ENCODE data around the gene SAE1.

The SAE1 gene

DNA sequence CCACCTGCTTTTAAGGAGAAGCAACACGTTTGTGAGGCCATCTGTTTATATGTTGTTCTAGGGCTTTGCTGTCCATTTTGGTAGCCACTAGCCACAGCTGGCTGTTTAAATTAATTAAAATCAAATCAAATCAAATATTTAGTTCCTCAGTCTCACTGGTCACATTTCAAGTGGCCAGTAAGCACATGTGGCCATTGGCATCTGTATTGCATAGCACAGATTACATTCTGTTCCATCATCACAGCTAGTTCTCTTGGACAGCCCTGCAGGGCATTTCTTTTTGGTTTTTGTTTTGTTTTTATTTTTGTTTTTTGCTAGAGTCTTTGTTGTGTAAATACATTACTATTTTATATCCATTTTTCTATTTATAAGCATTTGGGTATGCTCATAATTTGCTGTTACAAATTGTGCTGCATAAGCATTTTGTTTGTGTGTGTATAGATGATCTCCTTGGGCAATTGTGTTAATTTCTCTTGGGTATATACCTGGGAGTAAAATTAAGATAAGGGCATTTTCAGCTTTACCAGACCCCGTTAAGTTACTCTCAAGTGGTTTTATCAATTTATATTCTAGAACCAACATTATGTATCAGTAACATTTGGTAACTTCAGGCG lies 31.3 kb downstream of the SAE1 start:
- no peak for DNase-seq (ENCODE audit: low read depth)

DNA sequence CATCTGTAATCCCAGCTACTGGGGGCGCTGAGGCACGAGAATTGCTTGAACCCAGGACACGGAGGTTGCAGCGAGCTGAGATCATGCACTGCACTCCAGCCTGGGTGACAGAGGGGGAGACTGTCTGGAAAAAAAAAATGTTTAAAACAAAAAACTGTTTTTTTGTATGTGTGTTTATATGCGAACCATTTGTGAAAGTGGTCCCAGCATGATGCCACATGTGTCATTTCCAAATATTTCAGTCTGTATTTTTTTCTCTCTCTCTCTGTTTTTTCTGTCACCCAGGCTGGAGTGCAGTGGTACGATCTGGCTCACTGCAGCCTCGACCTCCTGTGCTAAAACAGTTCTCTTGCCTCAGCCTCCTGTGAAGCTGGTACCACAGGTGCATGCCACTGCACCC lies 37.4 kb downstream of the SAE1 start:
- no peak for DNase-seq (ENCODE audit: low read depth)

- DNase-seq (ENCODE audit: low read depth), result no peak
Observed at GRCh38 chr19:47172666-47173455, 42.2 kb downstream of the SAE1 start.

GRCh38 chr19:47176071-47176626 lies 45.5 kb downstream of the SAE1 start:
- no peak for DNase-seq (ENCODE audit: low read depth)

DNA sequence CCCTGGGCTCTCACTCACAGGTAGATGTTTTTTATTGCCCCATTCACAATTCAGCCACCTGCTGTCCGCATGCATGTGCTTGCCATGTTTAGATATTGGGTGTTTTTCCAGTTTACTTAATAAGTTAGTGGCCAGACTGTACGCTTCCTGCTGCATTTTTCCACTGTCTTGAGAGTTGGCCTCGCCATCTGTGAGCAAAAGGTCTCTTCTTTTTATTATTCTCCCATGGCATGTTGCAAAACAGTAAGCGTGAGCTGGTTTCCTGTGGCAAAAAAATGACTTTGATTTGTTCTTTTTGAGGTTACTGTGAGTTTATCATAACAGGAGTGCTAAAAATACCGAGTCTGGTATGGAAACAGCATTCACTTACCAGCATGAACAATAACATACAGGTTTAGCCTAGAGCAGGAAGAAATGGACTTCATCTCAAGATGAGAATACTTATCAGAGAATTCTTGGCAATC lies 46.0 kb downstream of the SAE1 start:
- no peak for DNase-seq (ENCODE audit: low read depth)

GRCh38 chr19:47179653-47180310 lies 49.1 kb downstream of the SAE1 start:
- DNase-seq (ENCODE audit: low read depth), result no peak

DNA sequence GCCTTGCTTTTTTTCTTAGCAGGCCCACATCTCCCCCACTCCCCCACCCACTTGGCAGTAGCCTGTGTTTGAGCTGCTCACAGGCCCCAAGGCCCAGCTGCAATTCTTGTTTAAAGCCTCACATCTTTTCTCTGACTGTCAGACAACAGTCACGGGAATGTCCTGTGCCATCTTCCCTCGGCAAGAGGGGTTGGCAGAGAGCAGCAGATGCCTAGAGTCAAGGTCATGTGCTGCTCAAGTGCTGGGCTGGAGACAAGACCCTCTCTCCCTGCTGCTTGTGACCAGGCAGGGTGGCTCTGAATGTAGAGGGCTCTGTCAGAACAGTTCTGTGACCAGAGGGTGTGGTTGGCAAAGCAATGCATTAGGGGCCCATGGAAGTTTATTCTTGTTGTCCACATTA lies 53.0 kb downstream of the SAE1 start:
- no peak for DNase-seq (ENCODE audit: low read depth)

DNA sequence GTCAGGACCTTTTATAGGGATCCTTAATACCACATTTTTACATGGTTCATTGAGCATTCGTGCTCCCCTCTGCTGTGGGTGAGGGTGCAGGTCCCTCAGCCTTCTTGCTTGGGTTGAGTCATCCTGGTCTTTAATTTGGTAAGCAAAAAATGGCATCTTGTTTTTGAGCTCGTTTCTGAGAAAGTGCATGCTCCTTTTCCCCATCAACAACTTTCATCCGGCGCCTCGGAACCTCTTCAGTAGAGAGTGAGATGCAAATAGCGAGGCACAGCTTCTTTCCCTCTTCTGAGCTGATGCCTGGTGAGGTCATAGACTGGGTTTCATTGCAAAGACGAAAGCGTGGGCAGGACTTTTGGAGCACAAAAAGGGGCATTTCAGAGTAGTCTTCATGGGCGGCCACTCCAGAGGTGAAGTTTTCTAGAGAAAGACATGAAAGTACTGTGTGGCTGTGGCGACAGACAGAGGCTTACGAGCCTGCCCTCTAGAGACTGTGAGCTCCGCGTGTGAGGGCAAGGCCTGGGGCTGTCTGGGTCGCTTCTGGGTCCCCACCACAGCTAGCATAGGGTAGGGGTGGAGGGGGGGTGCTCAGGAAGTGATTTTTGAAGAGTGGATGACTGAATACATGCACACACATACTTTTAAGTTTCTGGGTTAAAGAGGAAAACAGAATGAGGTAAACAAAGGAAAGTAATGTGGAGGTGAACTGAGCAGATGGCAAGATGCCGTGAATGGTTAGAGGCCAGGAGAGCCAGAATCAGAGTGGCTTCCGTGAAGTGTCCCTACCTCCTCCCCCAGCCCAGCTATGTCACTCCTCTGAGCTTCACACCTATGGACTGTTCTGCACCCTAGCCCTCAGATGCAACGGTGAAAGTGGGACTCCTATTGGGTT lies 56.1 kb downstream of the SAE1 start:
- DNase-seq (ENCODE audit: low read depth), result peak; percentile 60

DNA sequence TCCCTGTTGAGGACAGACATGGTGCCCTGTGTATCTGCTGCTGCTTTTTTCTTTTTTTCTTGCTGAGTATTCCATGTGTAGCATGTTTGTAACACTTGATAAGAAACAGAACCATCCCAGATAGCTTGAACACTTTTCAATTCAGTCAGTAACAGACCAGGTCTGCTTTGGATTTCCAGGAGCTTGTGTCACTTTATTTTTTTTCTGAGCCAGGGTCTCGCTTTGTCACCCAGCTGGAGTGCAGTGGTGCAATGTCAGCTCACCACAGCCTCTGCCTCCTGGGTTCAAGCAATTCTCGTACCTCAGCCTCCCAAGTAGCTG lies 56.7 kb downstream of the SAE1 start:
- DNase-seq (ENCODE audit: low read depth), result no peak

GRCh38 chr19:47187797-47188196 lies 57.2 kb downstream of the SAE1 start:
- DNase-seq (ENCODE audit: low read depth), result no peak

GRCh38 chr19:47188507-47189033 lies 57.9 kb downstream of the SAE1 start:
- no peak for DNase-seq (ENCODE audit: low read depth)

DNA sequence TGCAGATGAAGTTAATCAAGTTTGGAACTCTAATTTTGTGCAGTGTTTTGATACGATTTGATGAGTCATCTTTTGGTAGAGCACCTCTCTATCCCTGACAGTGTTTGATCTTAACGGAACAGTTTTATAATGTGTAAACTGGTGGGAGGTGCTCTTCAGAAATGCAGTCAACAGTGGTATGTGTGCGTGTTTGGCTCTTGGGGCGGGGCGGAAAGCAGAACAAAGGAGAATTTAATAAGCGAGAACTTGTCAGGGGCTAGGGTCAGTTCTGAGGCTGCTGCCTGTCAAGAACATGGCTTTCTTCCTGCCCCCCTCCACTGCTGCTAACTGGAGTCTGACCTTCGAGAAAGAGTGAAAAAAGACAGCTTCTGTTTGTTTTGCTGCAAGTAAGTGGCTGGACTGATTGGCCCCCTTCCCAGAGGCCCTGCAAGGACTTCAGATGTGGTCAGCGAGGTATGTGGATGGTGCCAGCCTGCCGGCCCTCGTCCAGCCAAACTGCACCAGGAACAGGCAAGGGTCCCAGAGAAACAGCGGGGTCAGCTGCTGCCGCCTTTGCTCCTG lies 59.6 kb downstream of the SAE1 start:
- DNase-seq (ENCODE audit: low read depth), result no peak

- DNase-seq (ENCODE audit: low read depth), result no peak
Observed at GRCh38 chr19:47195434-47195833, 64.8 kb downstream of the SAE1 start.

- DNase-seq (ENCODE audit: low read depth), result no peak
Observed at GRCh38 chr19:47197141-47197540, 66.5 kb downstream of the SAE1 start.

DNA sequence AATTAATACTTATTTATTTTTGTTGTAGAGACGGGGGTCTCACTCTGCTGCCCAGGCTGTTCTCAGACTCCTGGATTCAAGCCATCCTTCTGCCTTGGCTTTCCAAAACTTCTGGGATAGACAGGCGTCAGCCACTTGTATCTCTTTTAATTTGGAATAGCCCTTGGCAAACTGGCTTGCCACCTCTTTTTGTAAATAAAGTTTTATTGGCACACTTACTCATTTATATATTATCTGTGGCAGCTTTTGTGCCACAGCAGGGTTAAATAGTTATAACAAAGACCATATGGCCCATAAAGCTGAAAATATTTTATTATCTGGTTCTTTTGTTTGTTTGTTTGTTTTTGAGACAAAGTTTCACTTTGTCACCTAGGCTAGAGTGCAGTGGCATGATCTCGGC lies 69.9 kb downstream of the SAE1 start:
- no peak for DNase-seq (ENCODE audit: low read depth)

DNA sequence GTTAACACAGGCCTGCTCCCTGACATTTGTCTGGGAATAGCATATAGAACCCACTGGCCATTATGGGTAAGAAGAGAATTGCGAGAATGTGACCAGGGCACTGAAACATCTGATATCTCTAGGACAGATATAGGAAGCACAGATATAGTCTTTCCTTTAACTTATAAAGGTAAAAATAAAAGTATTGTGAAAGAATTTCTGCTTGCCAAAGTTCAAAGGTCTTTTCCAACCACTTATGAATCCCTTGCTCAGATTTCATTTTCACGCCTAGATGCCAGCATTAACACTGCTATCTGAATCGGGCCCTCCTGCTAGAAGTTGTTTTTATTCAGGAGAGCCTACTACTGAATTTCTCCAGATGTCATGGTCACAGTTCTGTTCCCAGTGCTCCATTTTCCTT lies 72.6 kb downstream of the SAE1 start:
- DNase-seq (ENCODE audit: low read depth), result no peak

DNA sequence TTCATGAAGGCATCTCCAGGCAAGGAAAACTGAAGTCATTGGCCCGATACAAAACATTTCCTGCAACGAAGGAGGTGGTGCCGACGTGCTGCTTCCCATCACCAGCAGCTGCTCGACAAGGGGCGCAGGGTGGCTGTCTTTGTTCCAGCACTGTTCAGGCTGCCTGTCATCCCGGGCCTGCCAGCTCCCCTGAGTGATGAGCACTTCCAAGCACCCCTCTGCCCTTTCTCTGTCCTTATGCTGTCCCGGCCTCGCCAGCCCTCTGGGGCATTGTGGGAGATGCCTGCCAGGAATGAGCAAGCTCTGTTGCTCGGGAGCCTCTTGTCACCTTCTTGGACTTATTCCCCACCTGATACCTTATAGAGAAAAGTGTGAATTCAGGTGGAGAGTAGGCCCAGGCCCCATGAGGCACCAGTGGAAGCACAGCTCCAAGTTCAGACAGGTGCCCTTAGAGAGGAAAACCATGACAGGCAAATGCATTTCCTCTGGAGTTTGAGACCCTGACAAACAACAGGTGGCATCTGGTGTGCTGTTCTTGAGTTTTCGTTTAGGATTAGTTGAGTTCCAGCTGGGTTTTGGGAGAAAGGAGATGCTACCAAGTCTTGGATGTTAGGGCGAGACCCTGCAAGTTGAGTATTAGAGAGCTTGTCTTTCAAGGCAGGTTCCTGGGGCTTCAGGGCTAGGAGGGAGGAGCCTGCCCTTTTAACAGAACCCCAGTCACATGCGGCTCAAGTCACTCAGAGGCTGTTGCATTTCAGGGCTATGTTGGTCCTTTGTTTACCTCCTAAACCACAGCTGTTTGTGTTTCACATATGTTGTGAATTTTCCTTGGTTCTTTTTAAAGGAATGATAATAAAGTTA lies 78.9 kb downstream of the SAE1 start:
- DNase-seq (ENCODE audit: low read depth), result no peak

DNA sequence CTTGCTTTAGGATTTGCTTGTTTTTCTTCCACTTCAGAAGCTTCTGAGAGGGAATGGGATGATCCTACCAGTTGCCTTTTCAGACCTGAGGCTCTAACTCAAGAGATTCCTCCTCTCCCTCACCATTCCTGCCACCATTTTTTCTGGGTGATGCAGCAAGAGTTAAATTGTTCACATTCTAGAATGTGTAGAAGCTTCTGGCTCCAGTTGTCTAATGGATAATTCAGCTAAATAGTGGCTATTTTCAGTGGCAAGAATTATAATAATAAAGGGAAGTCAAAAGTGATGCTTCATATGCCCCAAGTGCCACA lies 79.5 kb downstream of the SAE1 start:
- DNase-seq (ENCODE audit: low read depth), result no peak

DNA sequence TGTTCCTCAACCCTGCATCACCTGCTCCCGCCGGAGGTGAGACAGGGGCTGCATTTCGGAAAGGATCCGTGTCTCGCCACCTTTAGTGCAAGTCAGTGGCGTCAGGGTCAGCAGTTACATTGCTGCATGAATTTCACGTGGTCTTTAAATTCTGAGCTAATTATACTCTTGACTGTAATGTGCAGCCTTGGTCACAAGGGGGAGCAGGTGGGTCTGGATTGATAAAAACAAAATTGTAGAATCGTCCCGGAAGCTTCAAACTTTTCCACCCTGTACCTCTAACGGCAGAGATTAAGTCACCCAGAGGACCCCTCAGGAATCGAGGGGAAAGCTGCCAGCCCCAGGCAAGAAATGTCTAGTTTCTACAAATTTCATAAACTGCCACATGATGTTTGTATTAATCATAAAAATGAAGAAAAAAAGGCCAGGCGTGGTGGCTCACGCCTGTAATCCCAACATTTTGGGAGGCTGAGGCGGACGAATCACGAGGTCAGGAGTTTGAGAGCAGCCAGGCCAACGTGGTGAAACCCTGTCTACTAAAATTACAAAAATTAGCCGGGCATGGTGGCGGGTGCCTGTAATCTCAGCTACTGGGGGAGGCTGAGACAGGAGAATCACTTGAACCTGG lies 80.2 kb downstream of the SAE1 start:
- peak; percentile 45 for DNase-seq (ENCODE audit: low read depth)

- DNase-seq (ENCODE audit: low read depth), result no peak
Observed at GRCh38 chr19:47215581-47215980, 84.9 kb downstream of the SAE1 start.
